HCT116 (cell line): ENCODE results near the gene PTPA. TPM values are rescaled to one million over a fixed set of nuclear protein-coding genes. Genes with fewer than 3 reads are reported as not detected.

Experiments
- YY1 ChIP-seq: IDR thresholded peaks from 2 replicates; pipeline ENCODE4 v1.6.1; 2011; ENCODE audit warnings: low read length, low read depth, moderate library complexity, mild to moderate bottlenecking; ENCODE audit not compliant: insufficient replicate concordance; ENCODE audit errors: extremely low read depth
- total RNA-seq: library from RNA; stranded (reverse); gene quantifications from one replicate; pipeline ENCODE4 v1.2.1, GENCODE V29; 2021; ENCODE audit not compliant: unreplicated experiment
- TF ChIP-seq, protein P1 (sequence below): IDR thresholded peaks from 2 replicates; pipeline ENCODE4 v1.6.1; 2012; ENCODE audit warnings: low read depth
- TF ChIP-seq, protein P2 (sequence below): IDR thresholded peaks from 2 replicates; pipeline ENCODE4 v1.6.1; 2011; ENCODE audit warnings: mild to moderate bottlenecking, low read length, moderate library complexity; ENCODE audit not compliant: insufficient replicate concordance; ENCODE audit errors: extremely low read depth
- TF ChIP-seq, protein P3 (sequence below), 3 experiments: fragments of 200-600 bp in 1 of 3; sonication (generic) in 1 of 3; IDR thresholded peaks in 2 of 3; conservative IDR thresholded peaks in 1 of 3; 2 replicates each; pipeline ENCODE4 v1.5.1; 2012 to 2017; ENCODE audit warnings: low read depth in 2 of 3, low read length in 2 of 3, antibody characterized with exemption in 1 of 3, borderline replicate concordance in 1 of 3, control low read depth in 1 of 3, mild to moderate bottlenecking in 1 of 3, mixed read lengths in 1 of 3, mixed run types in 1 of 3, moderate library complexity in 1 of 3; ENCODE audit not compliant: insufficient read depth in 1 of 3

PTPA gene
- total RNA-seq, 1 experiment from 2014 or later = 177 TPM

DNA sequence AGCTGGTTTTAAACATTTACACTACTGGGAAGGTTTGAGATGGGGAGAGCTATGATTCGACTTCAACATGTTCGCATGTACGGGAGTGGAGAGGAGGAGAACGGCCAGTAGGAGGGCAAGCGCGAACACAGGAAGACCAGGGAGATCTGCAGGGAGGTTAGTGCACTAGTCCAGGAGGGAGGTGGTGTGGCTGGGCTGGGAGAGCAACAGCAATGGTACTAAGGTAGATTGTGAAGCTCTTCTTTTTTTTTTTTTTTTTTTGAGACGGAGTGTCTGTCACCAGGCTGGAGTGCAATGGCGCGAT, 50.3 kb downstream of the PTPA start (continued):
- TF ChIP-seq, protein P1, sequence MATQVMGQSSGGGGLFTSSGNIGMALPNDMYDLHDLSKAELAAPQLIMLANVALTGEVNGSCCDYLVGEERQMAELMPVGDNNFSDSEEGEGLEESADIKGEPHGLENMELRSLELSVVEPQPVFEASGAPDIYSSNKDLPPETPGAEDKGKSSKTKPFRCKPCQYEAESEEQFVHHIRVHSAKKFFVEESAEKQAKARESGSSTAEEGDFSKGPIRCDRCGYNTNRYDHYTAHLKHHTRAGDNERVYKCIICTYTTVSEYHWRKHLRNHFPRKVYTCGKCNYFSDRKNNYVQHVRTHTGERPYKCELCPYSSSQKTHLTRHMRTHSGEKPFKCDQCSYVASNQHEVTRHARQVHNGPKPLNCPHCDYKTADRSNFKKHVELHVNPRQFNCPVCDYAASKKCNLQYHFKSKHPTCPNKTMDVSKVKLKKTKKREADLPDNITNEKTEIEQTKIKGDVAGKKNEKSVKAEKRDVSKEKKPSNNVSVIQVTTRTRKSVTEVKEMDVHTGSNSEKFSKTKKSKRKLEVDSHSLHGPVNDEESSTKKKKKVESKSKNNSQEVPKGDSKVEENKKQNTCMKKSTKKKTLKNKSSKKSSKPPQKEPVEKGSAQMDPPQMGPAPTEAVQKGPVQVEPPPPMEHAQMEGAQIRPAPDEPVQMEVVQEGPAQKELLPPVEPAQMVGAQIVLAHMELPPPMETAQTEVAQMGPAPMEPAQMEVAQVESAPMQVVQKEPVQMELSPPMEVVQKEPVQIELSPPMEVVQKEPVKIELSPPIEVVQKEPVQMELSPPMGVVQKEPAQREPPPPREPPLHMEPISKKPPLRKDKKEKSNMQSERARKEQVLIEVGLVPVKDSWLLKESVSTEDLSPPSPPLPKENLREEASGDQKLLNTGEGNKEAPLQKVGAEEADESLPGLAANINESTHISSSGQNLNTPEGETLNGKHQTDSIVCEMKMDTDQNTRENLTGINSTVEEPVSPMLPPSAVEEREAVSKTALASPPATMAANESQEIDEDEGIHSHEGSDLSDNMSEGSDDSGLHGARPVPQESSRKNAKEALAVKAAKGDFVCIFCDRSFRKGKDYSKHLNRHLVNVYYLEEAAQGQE = no peak
- TF ChIP-seq YY1 = no peak
- TF ChIP-seq, protein P2, sequence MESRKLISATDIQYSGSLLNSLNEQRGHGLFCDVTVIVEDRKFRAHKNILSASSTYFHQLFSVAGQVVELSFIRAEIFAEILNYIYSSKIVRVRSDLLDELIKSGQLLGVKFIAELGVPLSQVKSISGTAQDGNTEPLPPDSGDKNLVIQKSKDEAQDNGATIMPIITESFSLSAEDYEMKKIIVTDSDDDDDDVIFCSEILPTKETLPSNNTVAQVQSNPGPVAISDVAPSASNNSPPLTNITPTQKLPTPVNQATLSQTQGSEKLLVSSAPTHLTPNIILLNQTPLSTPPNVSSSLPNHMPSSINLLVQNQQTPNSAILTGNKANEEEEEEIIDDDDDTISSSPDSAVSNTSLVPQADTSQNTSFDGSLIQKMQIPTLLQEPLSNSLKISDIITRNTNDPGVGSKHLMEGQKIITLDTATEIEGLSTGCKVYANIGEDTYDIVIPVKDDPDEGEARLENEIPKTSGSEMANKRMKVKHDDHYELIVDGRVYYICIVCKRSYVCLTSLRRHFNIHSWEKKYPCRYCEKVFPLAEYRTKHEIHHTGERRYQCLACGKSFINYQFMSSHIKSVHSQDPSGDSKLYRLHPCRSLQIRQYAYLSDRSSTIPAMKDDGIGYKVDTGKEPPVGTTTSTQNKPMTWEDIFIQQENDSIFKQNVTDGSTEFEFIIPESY = no peak
- TF ChIP-seq, protein P3, sequence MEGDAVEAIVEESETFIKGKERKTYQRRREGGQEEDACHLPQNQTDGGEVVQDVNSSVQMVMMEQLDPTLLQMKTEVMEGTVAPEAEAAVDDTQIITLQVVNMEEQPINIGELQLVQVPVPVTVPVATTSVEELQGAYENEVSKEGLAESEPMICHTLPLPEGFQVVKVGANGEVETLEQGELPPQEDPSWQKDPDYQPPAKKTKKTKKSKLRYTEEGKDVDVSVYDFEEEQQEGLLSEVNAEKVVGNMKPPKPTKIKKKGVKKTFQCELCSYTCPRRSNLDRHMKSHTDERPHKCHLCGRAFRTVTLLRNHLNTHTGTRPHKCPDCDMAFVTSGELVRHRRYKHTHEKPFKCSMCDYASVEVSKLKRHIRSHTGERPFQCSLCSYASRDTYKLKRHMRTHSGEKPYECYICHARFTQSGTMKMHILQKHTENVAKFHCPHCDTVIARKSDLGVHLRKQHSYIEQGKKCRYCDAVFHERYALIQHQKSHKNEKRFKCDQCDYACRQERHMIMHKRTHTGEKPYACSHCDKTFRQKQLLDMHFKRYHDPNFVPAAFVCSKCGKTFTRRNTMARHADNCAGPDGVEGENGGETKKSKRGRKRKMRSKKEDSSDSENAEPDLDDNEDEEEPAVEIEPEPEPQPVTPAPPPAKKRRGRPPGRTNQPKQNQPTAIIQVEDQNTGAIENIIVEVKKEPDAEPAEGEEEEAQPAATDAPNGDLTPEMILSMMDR (IDR thresholded peaks at IDR 0.05 in 2 of 3, conservative IDR thresholded peaks at IDR 0.05 in 1 of 3; ENCODE audit: borderline replicate concordance in 1 of 3, insufficient read depth in 1 of 3, low read depth in 2 of 3, low read length in 2 of 3) = no peak
